Activated CD8-positive, alpha-beta memory T cell treated with anti-CD3 and anti-CD28 coated beads for 1 hour (primary cell): ENCODE data around the gene ZNF891.

ENCODE experiments used
- DNase-seq, 2 donors: peaks; one replicate each; pipeline ENCODE4 v3.0.0-alpha.2; 2020; ENCODE audit warnings: low read depth in 1 of 2; ENCODE audit errors: extremely low read depth in 1 of 2

ZNF891 gene

GRCh38 chr12:133063556-133063955 lies 66.5 kb downstream of the ZNF891 start:
- no peak for DNase-seq

DNA sequence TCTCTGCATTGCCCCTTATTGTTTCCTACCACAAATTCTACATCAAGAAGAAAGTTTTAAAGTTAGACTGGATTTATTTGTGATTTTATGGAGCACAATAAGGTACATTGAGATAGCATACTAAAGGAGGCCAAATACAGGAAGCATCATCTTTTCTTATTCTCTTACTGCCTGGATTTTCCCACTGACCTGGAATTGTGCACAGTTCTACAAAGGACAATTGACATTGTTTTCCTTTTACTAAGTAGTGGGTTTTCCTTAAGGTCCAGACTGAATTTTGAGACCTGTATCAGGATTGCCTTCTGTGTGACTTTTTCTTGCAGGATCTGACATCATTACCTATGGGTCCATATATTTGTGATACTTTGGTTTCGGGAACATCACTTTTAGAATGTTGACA lies 68.1 kb downstream of the ZNF891 start:
- DNase-seq: no peak

DNA sequence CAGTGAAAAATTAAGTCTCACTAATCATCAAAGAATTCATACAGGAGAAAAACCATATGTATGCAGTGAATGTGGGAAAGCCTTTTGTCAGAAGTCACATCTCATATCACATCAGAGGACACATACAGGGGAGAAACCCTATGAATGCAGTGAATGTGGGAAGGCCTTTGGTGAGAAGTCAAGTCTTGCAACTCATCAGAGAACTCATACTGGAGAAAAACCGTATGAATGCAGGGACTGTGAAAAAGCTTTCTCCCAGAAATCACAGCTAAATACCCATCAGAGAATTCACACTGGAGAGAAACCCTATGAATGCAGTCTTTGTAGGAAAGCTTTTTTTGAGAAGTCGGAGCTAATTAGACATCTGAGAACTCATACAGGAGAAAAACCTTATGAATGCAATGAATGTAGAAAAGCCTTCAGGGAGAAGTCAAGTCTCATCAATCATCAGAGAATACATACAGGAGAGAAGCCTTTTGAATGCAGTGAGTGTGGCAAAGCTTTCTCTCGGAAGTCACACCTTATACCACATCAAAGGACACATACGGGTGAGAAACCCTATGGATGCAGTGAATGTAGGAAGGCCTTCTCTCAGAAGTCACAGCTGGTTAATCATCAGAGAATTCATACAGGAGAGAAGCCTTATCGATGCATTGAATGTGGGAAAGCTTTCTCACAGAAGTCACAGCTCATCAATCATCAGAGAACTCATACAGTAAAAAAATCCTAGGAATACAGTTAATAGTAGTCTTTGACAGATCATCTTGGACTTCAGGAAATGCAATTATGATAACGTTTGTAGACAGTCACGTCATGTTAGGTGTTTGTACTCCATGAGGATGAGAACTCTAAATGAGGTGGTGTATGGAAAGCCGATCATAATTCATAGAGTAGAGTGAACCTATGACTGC lies 71.6 kb downstream of the ZNF891 start:
- DNase-seq: no peak

DNA sequence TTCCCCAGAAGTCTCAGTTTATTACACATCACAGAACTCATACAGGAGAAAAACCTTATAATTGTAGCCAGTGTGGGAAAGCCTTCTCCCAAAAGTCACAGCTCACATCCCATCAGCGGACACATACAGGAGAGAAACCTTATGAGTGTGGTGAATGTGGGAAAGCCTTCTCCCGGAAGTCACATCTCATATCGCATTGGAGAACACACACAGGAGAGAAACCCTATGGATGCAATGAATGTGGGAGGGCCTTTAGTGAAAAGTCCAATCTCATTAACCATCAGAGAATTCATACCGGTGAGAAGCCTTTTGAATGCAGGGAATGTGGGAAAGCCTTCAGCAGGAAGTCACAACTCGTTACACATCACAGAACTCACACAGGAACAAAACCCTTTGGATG lies 72.6 kb downstream of the ZNF891 start:
- DNase-seq: no peak
